Breast epithelium (tissue), 3 donors: ENCODE results near the gene KAT6B.

Experiments
- POLR2A ChIP-seq: fragments of 450-650 bp; IDR thresholded peaks from one replicate; pipeline ENCODE4 v1.6.1; 2016; ENCODE audit warnings: antibody characterized with exemption, mild to moderate bottlenecking, moderate library complexity
- POLR2AphosphoS5 ChIP-seq, 3 donors: sonication (generic); formaldehyde crosslinking; IDR thresholded peaks; one replicate each; pipeline ENCODE4 v1.6.1; 2017; ENCODE audit warnings: antibody characterized with exemption in 3 of 3
- TF ChIP-seq, protein P1 (sequence below), 3 donors: fragments of 450-650 bp; IDR thresholded peaks; one replicate each; pipeline ENCODE4 v1.5.1; 2016 to 2017; ENCODE audit warnings: antibody characterized with exemption in 3 of 3, mild to moderate bottlenecking in 3 of 3, moderate library complexity in 3 of 3

DNA sequence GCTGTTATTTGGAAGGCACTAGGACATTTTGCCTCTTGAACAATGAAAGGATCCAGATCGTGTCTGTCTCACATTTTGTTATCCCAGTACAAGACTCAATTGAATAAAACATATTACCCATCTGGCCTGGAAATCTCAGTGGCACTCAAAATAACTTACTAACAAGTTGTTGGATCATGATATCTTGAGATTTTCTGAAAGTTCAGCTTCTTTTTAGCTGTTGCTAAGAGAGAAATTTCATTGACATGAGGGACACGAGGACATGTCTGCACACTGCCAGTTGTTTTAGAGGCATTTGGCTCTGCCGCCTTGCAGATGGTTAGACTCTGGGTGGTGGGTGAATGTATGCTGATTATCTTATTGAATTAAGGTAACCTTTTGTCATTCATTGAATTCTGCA, 41.0 kb downstream of the KAT6B start:
- TF ChIP-seq, protein P1, sequence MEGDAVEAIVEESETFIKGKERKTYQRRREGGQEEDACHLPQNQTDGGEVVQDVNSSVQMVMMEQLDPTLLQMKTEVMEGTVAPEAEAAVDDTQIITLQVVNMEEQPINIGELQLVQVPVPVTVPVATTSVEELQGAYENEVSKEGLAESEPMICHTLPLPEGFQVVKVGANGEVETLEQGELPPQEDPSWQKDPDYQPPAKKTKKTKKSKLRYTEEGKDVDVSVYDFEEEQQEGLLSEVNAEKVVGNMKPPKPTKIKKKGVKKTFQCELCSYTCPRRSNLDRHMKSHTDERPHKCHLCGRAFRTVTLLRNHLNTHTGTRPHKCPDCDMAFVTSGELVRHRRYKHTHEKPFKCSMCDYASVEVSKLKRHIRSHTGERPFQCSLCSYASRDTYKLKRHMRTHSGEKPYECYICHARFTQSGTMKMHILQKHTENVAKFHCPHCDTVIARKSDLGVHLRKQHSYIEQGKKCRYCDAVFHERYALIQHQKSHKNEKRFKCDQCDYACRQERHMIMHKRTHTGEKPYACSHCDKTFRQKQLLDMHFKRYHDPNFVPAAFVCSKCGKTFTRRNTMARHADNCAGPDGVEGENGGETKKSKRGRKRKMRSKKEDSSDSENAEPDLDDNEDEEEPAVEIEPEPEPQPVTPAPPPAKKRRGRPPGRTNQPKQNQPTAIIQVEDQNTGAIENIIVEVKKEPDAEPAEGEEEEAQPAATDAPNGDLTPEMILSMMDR (IDR thresholded peaks at IDR 0.05), result no peak
- TF ChIP-seq POLR2A, result no peak
- no peak for TF ChIP-seq POLR2AphosphoS5 (IDR thresholded peaks at IDR 0.05)
